ENCODE results near the gene KIAA1217. TPM values are rescaled to one million over a fixed set of nuclear protein-coding genes. Genes with fewer than 3 reads are reported as not detected.

Gene KIAA1217
- total and polyA plus RNA-seq, 9 of the 15 experiments (the other 6 are each of a cell fraction or from before 2014, with no cell fraction given): 0.04 TPM; not detected in 8

GRCh38 chr10:24237801-24238395 lies 29.0 kb downstream of the KIAA1217 start:
- intact Hi-C loops (cut with micrococcal nuclease) (no loop called here), in situ Hi-C loops (cut with MboI) (no loop called here)
- no peak overlapping the region for H3K4me2 ChIP-seq (ENCODE audit: insufficient read depth, low read length)
- no peaks in the 10 kb centered on the region for H3K79me2 ChIP-seq (ENCODE audit: control insufficient read depth, insufficient read depth, low read length)
- H3K36me3 ChIP-seq (ENCODE audit: control insufficient read depth, insufficient read depth, low read length): no peaks in the 10 kb centered on the region
- no peaks in the 10 kb centered on the region for H3K4me1 ChIP-seq (replicated peaks in 1 of 2; ENCODE audit: control insufficient read depth in 2 of 2, insufficient read depth in 2 of 2, low read length in 2 of 2)
- H3K9me3 ChIP-seq (replicated peaks; ENCODE audit: control insufficient read depth, insufficient read depth, low read depth, low read length): no peaks in the 10 kb centered on the region
- no peak overlapping the region for H2AFZ ChIP-seq (ENCODE audit: low read depth, low read length)
- no peak overlapping the region for H3K4me3 ChIP-seq
- ATAC-seq: no peak
- ChIA-PET POLR2A (no interaction called here), CTCF (ENCODE audit: low intra/inter-chr PET ratio) (no interaction called here)
- no peaks in the 10 kb centered on the region for H4K20me1 ChIP-seq (replicated peaks; ENCODE audit: control insufficient read depth, insufficient read depth, low read length)
- H3K9me1 ChIP-seq (ENCODE audit: control insufficient read depth, insufficient read depth, low read length): no peaks in the 10 kb centered on the region
- WGBS (ENCODE audit: insufficient coverage, low coverage, missing lambda C conversion rate): under 1% methylated on average over 9 of the region's 9 CpGs
- DNase-seq (ENCODE audit: extremely low read depth in 1 of 4, low spot score in 3 of 4): no peak
- no peak overlapping the region for H3K9ac ChIP-seq (ENCODE audit: insufficient read depth in 1 of 2, low read depth in 2 of 2, low read length in 2 of 2)
- TF ChIP-seq FOXA1 (IDR thresholded peaks at IDR 0.05; ENCODE audit: borderline replicate concordance) (no peak), DNMT1 (IDR thresholded peaks at IDR 0.05) (no peak), ZNF445 (CRISPR knock-in tag; IDR thresholded peaks at IDR 0.05; ENCODE audit: low read depth) (no peak), NBN (IDR thresholded peaks at IDR 0.05; ENCODE audit: low read depth) (no peak), ZNF174 (CRISPR knock-in tag; IDR thresholded peaks at IDR 0.05) (no peak), ETV5 (CRISPR knock-in tag; IDR thresholded peaks at IDR 0.05; ENCODE audit: low read depth) (no peak), ZC3H11A (IDR thresholded peaks at IDR 0.05; ENCODE audit: low read depth, low read length) (no peak), NFE2 (IDR thresholded peaks at IDR 0.05; ENCODE audit: low read depth) (no peak), HDAC2 (IDR thresholded peaks at IDR 0.05) (no peak), CGGBP1 (CRISPR knock-in tag; IDR thresholded peaks at IDR 0.05) (no peak), ZSCAN29 (IDR thresholded peaks at IDR 0.05) (no peak), CUX1 (CRISPR knock-in tag; IDR thresholded peaks at IDR 0.05) (no peak)
- no peaks in the 10 kb centered on the region; a peak in 1 of 5 replicates for H3K27me3 ChIP-seq (ENCODE audit: control insufficient read depth in 2 of 2, insufficient read depth in 2 of 2, low read length in 2 of 2)
- no peak overlapping the region for H3K27ac ChIP-seq (ENCODE audit: extremely low read depth, low read depth, low read length)
- BruUV-seq (replicated peaks): no TSS peak
- no peak for FAIRE-seq
